ENCODE results near the gene RPS6KA1.
"Not testable (repeated sequence)": the region's sequence is repeated elsewhere in the genome, so short reads cannot be mapped to it uniquely, and the experiment has no call there.

The RPS6KA1 gene

GRCh38 chr1:26493938-26494337 is 35.6 kb upstream of the RPS6KA1 start:
- no peak overlapping the region for H3K27ac ChIP-seq
- intact Hi-C loops (cut with DNase I; ENCODE audit: low total_unique reads), result no loop called here

GRCh38 chr1:26496861-26497260 is 32.7 kb upstream of the RPS6KA1 start:
- H3K4me3 ChIP-seq, result no peak overlapping the region
- DNase-seq, result no peak

More at GRCh38 chr1:26493938-26494337, 35.6 kb upstream of the RPS6KA1 start:
- Histone ChIP-seq H3K27me3 (no peaks in the 10 kb centered on the region), H3K4me1 (no peaks in the 10 kb centered on the region), H3K36me3 (no peaks in the 10 kb centered on the region), H3K4me3 (no peak overlapping the region), H3K9me3 (no peaks in the 10 kb centered on the region)
- no peak for DNase-seq
- no peak for TF ChIP-seq CTCF (IDR thresholded peaks at IDR 0.05)

DNA sequence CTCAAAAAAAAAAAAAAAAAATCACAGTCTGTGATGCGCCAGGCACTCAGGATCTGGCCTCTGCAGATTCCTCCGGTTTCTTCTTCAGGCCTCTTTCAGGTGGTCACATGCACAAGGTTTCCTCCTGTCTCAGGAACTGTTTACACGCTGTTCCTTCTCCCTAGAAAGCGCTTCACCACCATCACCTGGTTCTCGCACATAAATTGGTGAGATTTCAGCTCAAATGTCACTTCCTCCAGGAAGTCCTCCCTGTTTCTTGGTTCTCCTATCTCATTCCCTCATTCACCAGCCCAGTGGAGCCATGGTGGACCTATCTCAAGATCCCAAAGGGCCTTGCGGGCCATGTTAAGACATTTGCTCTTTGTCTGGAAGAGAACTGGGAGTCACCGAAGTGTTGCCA is 30.7 kb upstream of the RPS6KA1 start:
- intact Hi-C loops (cut with DNase I; ENCODE audit: low total_unique reads), result no loop called here
- H3K4me1 ChIP-seq, result peaks cover 0 to 16% (median 9%) of the 10 kb centered on the region in 4 donors
- no peak overlapping the region for H3K4me3 ChIP-seq
- H3K27me3 ChIP-seq, result no peaks in the 10 kb centered on the region
- no peaks in the 10 kb centered on the region for H3K9me3 ChIP-seq
- no peak for TF ChIP-seq CTCF (IDR thresholded peaks at IDR 0.05)
- no peaks in the 10 kb centered on the region for H3K36me3 ChIP-seq
- H3K27ac ChIP-seq, result no peak overlapping the region
- DNase-seq, result no peak

More at GRCh38 chr1:26496861-26497260, 32.7 kb upstream of the RPS6KA1 start:
- H3K4me1 ChIP-seq, result peaks cover 0 to 16% (median 8%) of the 10 kb centered on the region in 4 donors
- TF ChIP-seq CTCF (IDR thresholded peaks at IDR 0.05), result no peak
- intact Hi-C loops (cut with DNase I; ENCODE audit: low total_unique reads), result no loop called here
- H3K27ac ChIP-seq, result no peak overlapping the region
- H3K9me3 ChIP-seq, result no peaks in the 10 kb centered on the region
- H3K36me3 ChIP-seq, result no peaks in the 10 kb centered on the region
- H3K27me3 ChIP-seq, result no peaks in the 10 kb centered on the region

DNA sequence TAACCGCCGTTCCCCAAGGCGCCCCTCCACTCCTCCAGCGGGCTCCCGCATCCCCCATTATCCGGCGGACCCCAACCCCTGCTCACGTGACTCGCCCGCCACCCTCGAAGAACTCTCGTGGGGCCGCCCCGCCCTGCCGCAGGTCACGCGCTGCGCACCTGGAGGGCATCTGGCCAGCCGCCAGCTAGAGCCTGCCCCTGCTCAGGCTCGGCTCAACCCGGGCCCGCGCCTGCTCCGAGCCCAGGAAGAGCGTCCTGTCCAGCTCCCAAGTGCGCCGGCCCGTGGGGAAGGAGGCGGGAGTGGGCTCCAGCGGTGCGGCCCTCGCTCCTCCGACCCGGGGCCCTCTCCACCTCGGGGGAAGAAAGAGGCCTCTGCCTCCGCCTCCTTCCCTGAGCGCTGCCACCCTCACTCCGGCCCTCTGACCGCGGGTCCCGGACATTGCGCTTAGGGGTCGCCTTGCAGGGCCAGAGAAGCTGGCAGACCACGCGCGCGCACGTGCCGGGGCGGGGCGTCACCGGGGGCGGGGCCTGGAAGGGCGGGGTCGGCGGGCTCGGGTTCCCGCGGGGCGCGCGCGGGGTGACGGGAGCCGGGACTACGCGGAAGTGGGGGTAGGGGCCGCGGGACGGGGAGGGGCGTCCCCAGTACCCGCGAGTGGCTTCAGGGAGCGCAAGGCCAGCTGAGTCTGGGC is 28.9 kb upstream of the RPS6KA1 start:
- intact Hi-C loops (cut with DNase I; ENCODE audit: low total_unique reads), result loop anchor here (2.0 kb wide), 1 partner anchor 288 kb away; no protein-coding TSS in a partner anchor

DNA sequence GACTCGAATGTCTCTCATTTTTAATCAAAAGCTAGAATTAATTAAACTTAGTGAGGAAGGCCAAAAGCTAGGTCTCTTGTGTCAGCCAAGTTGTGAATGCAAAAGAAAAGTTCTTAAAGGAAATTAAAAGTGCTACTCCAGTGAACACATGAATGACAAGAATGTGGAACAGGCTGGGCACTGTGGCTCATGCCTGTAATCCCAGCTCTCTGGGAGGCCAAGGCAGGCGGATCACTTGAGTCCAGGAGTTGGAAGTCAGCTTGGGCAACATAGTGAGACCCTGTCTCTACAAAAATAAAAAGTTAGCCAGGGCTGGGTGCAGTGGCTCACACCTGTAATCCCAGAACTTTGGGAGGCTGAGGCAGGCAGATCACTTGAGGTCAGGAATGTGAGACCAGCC is 18.9 kb upstream of the RPS6KA1 start:
- DNase-seq; H3K4me1 ChIP-seq; intact Hi-C loops (cut with DNase I; ENCODE audit: low total_unique reads); H3K27ac ChIP-seq; H3K27me3 ChIP-seq; H3K36me3 ChIP-seq; H3K9me3 ChIP-seq; H3K4me3 ChIP-seq: not testable (repeated sequence)

More for the DNA sequence above, 28.9 kb upstream of the RPS6KA1 start:
- Histone ChIP-seq H3K4me1 (peaks cover 0 to 16% (median 9%) of the 10 kb centered on the region in 4 donors), H3K27me3 (no peaks in the 10 kb centered on the region), H3K9me3 (no peaks in the 10 kb centered on the region), H3K36me3 (no peaks in the 10 kb centered on the region), H3K4me3 (peak overlapping the region; percentile 62 to 98), H3K27ac (peak overlapping the region; percentile 83 to 92)
- no peak for TF ChIP-seq CTCF (IDR thresholded peaks at IDR 0.05)
- peak in 1 of 2 donors; percentile 94 for DNase-seq

GRCh38 chr1:26515836-26516235 is 13.7 kb upstream of the RPS6KA1 start:
- H3K27me3 ChIP-seq; H3K4me3 ChIP-seq; DNase-seq; H3K4me1 ChIP-seq; H3K36me3 ChIP-seq; H3K9me3 ChIP-seq; intact Hi-C loops (cut with DNase I; ENCODE audit: low total_unique reads); H3K27ac ChIP-seq: not testable (repeated sequence)
